Measurements from ENCODE around the gene MAP3K20.
"Not testable (repeated sequence)": the region's sequence is repeated elsewhere in the genome, so short reads cannot be mapped to it uniquely, and the experiment has no call there.

MAP3K20 gene

DNA sequence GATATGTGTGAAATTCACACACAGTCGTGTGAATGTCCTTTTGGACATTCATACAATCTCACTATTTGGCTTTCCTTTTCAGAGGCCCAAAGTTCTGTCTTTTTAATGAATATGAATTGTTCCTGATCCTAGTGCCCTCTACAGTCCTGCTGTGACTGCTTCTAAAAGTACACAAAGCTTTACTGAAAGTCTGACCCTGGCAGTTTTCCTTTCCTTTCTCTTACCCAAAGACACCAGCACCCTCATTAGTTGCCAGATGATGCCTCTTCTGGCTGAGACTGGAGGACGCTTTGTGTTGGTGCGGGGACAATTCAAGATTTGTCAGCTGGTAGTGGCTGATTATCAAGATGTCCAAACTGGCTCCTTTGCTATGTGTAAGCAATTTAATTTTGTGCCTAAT is 197.2 kb downstream of the MAP3K20 start:
- DNase-seq = no peak
- Mint-ChIP-seq H3K27me3 (ENCODE audit: low read depth, poor library complexity) (peaks cover 2% of the 10 kb centered on the region), H3K4me1 (peaks cover 8% of the 10 kb centered on the region), H3K9me3 (peaks cover 3% of the 10 kb centered on the region), H3K36me3 (ENCODE audit: low read depth) (peaks cover 6% of the 10 kb centered on the region), H3K4me3 (no peak overlapping the region), H3K27ac (no peak overlapping the region)
- TF ChIP-seq, protein P1, sequence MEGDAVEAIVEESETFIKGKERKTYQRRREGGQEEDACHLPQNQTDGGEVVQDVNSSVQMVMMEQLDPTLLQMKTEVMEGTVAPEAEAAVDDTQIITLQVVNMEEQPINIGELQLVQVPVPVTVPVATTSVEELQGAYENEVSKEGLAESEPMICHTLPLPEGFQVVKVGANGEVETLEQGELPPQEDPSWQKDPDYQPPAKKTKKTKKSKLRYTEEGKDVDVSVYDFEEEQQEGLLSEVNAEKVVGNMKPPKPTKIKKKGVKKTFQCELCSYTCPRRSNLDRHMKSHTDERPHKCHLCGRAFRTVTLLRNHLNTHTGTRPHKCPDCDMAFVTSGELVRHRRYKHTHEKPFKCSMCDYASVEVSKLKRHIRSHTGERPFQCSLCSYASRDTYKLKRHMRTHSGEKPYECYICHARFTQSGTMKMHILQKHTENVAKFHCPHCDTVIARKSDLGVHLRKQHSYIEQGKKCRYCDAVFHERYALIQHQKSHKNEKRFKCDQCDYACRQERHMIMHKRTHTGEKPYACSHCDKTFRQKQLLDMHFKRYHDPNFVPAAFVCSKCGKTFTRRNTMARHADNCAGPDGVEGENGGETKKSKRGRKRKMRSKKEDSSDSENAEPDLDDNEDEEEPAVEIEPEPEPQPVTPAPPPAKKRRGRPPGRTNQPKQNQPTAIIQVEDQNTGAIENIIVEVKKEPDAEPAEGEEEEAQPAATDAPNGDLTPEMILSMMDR (IDR thresholded peaks at IDR 0.05) = no peak

DNA sequence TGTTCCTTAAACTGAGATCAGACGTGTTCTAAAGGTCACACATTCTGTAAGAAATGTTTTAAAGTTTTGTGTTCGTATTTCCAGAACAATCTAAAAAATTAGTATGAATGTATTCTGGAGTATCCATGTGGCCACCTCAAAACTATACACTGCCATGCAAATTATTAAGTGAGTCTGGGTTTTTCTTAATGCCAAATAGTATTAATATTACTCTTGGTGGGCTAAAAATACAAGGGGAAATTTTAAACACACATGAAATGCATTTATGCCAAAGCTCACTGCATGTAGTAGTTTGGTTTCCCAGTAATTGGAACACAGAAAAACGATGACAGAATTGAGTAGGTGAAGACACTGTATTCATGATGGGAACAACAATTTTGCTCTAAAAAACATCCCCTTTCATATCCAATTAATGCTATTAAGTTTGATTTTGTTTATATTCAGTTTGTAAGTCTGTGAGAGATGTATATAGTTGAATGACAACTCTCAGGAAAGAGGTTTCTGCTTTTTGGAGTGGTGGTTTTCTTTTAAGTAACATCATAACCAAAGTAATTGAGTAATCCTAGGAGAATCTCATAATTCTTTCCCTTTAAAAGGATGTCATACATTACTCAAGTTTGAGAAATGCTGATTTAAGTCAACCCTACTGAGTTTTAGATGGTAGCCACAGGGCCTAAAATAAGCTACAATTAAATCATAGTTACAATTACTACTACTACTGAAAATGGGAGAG is 203.3 kb downstream of the MAP3K20 start:
- TF ChIP-seq, protein P1 (IDR thresholded peaks at IDR 0.05) = no peak
- no peak overlapping the region for H3K4me3 Mint-ChIP-seq
- H3K36me3 Mint-ChIP-seq (ENCODE audit: low read depth) = no peaks in the 10 kb centered on the region
- peaks cover 37% of the 10 kb centered on the region for H3K4me1 Mint-ChIP-seq
- peaks cover 21% of the 10 kb centered on the region for H3K9me3 Mint-ChIP-seq
- H3K27me3 Mint-ChIP-seq (ENCODE audit: low read depth, poor library complexity) = peaks cover 2% of the 10 kb centered on the region
- DNase-seq = no peak
- peak overlapping the region; percentile 95 for H3K27ac Mint-ChIP-seq

DNA sequence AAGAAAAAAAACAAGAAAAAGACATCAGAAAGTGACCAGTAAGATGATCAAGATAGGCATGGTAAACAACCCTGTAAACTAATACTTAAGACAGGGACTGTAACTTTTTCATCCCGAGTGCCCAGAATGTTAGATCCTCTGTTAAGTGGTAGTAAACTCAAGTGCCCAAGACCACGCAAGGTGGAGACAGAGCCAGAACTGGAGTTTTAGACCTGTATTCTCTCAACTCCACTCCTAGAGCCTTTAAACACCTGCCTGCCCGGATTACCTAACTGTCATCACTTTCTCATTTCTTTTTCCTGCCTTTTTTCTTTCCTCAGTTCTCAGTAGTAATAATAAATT is 203.9 kb downstream of the MAP3K20 start:
- Mint-ChIP-seq H3K27ac (peak overlapping the region; percentile 95), H3K4me3 (no peak overlapping the region), H3K4me1 (peaks cover 37% of the 10 kb centered on the region), H3K9me3 (peaks cover 21% of the 10 kb centered on the region), H3K27me3 (ENCODE audit: low read depth, poor library complexity) (peaks cover 2% of the 10 kb centered on the region), H3K36me3 (ENCODE audit: low read depth) (no peaks in the 10 kb centered on the region)
- no peak for DNase-seq
- TF ChIP-seq, protein P1 (IDR thresholded peaks at IDR 0.05) = no peak

DNA sequence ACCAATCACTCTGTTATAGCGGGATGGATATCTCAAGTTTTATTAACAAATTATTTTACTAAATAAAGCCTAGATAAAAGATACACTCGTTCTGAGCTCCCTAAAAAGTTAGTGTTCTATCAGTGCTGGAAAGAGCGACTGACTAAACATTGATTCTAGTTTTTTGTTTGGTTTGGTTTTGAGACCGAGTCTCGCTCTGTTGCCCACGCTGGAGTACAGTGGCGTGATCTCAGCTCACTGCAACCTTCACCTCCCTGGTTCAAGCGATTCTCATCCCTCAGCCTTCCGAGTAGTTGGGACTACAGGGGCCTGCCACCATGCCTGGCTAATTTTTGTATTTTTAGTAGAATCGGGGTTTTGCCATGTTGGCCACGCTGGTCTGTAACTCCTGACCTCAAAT is 205.2 kb downstream of the MAP3K20 start:
- no peak for DNase-seq
- peaks cover 37% of the 10 kb centered on the region for H3K4me1 Mint-ChIP-seq
- TF ChIP-seq, protein P1 (IDR thresholded peaks at IDR 0.05) = no peak

DNA sequence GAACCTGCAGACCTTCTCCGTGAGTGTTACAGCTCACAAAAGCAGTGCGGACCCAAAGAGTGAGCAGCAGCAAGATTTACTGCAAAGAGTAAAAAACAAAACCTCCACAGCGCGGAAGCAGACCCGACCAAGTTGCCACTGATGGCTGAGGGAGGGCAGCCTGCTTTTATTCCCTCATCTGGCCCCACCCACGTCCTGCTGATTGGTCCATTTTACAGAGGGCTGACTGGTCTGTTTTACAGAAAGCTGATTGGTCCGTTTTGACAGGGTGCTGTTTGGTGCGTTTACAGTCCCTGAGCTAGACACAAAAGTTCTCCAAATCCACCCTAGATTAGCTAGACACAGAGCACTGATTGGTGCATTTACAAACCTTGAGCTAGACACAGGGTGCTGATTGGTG is 206.3 kb downstream of the MAP3K20 start:
- H3K27ac Mint-ChIP-seq; H3K27me3 Mint-ChIP-seq (ENCODE audit: low read depth, poor library complexity); DNase-seq; H3K36me3 Mint-ChIP-seq (ENCODE audit: low read depth); H3K4me3 Mint-ChIP-seq: not testable (repeated sequence)
- Mint-ChIP-seq H3K9me3 (peaks cover 18% of the 10 kb centered on the region), H3K4me1 (peaks cover 41% of the 10 kb centered on the region)

More for the DNA sequence above, 205.2 kb downstream of the MAP3K20 start:
- no peaks in the 10 kb centered on the region for H3K27me3 Mint-ChIP-seq (ENCODE audit: low read depth, poor library complexity)
- no peaks in the 10 kb centered on the region for H3K36me3 Mint-ChIP-seq (ENCODE audit: low read depth)
- H3K27ac Mint-ChIP-seq = peak overlapping the region; percentile 48
- H3K9me3 Mint-ChIP-seq = peaks cover 18% of the 10 kb centered on the region
- H3K4me3 Mint-ChIP-seq = no peak overlapping the region

DNA sequence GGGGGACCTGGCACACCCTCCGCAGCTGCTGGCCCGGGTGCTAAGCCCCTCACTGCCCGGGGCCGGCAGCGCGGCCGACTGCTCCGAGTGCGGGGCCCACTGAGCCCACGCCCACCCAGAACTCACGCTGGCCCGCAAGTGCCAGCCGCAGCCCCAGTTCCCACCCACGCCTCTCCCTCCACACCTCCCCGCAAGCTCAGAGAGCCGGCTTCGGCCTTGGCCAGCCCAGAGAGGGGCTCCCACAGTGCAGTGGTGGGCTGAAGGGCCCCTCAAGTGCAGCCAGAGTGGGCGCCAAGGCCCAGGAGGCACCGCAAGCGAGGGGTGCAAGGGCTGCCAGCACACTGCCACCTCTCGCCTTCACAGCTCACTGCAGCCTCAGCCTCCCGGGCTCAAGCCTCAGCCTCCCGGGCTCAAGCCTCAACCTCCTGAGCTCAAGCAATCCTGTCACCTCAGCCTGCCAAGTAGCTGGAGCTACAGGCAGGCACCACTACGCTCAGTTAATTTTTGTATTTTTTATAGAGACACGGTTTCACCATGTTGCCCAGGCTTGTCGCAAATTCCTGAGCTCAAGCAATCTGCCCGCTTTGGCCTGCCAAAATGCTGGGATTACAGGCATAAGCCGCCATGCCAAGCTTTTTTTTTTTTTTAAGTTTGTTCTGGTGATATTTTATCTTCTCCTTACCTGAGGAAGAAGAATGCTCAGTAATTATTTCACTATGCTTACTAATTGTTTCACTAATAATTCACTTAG is 207.3 kb downstream of the MAP3K20 start:
- TF ChIP-seq, protein P1 (IDR thresholded peaks at IDR 0.05) = no peak
- Mint-ChIP-seq H3K36me3 (ENCODE audit: low read depth) (no peaks in the 10 kb centered on the region), H3K4me1 (peaks cover 34% of the 10 kb centered on the region), H3K27me3 (ENCODE audit: low read depth, poor library complexity) (no peaks in the 10 kb centered on the region), H3K4me3 (no peak overlapping the region), H3K27ac (no peak overlapping the region), H3K9me3 (peaks cover 18% of the 10 kb centered on the region)
- no peak for DNase-seq
